Smooth muscle cell (in vitro differentiated cells): Measurements from ENCODE around the gene KRTCAP3. TPM values are rescaled to one million over a fixed set of nuclear protein-coding genes. Genes with fewer than 3 reads are reported as not detected.
A peak's percentile ranks its signal among the peaks of the same experiment; 100 is the strongest.

Source experiments
- DNase-seq: peaks from one replicate; lab custom pipeline; 2025; ENCODE audit not compliant: unreplicated experiment; lab: John Stamatoyannopoulos, UW
- H2AFZ ChIP-seq: fragments of 200-600 bp; sonication (generic); 2 replicates; pipeline ENCODE4 v1.6.0; 2016; ENCODE audit warnings: antibody characterized with exemption, low read depth, mild to moderate bottlenecking
- H3F3A ChIP-seq: fragments of 200-600 bp; sonication (generic); 2 replicates; pipeline ENCODE4 v1.6.0; 2017; ENCODE audit warnings: antibody characterized with exemption, low read depth
- H3K27ac ChIP-seq: fragments of 200-600 bp; sonication (generic); 2 replicates; pipeline ENCODE4 v1.5.1; 2016; ENCODE audit warnings: low read depth, mild to moderate bottlenecking
- H3K27me3 ChIP-seq: fragments of 200-600 bp; sonication (generic); 2 replicates; pipeline ENCODE4 v1.6.1; 2016; ENCODE audit warnings: low read depth, mild to moderate bottlenecking
- H3K36me3 ChIP-seq: fragments of 200-600 bp; sonication (generic); 2 replicates; pipeline ENCODE4 v1.5.1; 2016; ENCODE audit warnings: low read depth
- H3K4me1 ChIP-seq: fragments of 200-600 bp; sonication (generic); 2 replicates; pipeline ENCODE4 v1.5.1; 2016; ENCODE audit warnings: low read depth
- H3K4me2 ChIP-seq: fragments of 200-600 bp; sonication (generic); 2 replicates; pipeline ENCODE4 v1.6.0; 2016; ENCODE audit warnings: mild to moderate bottlenecking
- H3K4me3 ChIP-seq: fragments of 200-600 bp; sonication (generic); 2 replicates; pipeline ENCODE4 v1.5.1; 2016; ENCODE audit warnings: mild to moderate bottlenecking
- H3K79me2 ChIP-seq: fragments of 200-600 bp; sonication (generic); 2 replicates; pipeline ENCODE4 v1.6.0; 2016; ENCODE audit warnings: low read depth, mild to moderate bottlenecking
- H3K9ac ChIP-seq: fragments of 200-600 bp; sonication (generic); 2 replicates; pipeline ENCODE4 v1.6.0; 2016; ENCODE audit warnings: low read depth
- H3K9me3 ChIP-seq: fragments of 200-600 bp; sonication (generic); replicated peaks from 2 replicates; pipeline ENCODE4 v1.5.1; 2016; ENCODE audit warnings: low read depth
- H4K20me1 ChIP-seq: fragments of 200-600 bp; sonication (generic); 2 replicates; pipeline ENCODE4 v1.6.0; 2016; ENCODE audit warnings: low read depth
- WGBS: methylation state at CpG from one replicate; pipeline ENCODE4 v1.1.7; 2016; ENCODE audit warnings: low lambda C conversion rate; 5-methylcytosine and 5-hydroxymethylcytosine counted together
- polyA plus RNA-seq: library from polyadenylated mRNA; unstranded; fragments of >200 nt; fragmentation: Nextera tagmentation; extraction: Ambion mirVana; gene quantifications from 2 replicates; pipeline ENCODE4 v1.2.1, GENCODE V29; 2016
- total RNA-seq: library from RNA; depleted of rRNA; stranded (reverse); fragments of >200 nt; gene quantifications from 2 replicates; pipeline ENCODE4 v1.2.3, GENCODE V29; 2014
- TF ChIP-seq, protein P1 (sequence below): fragments of 200-600 bp; sonication (generic); IDR thresholded peaks from 2 replicates; pipeline ENCODE4 v1.5.1; 2017; ENCODE audit warnings: borderline replicate concordance, mild to moderate bottlenecking, antibody characterized with exemption; ENCODE audit not compliant: insufficient read depth, poor library complexity, severe bottlenecking

Gene KRTCAP3, protein sequence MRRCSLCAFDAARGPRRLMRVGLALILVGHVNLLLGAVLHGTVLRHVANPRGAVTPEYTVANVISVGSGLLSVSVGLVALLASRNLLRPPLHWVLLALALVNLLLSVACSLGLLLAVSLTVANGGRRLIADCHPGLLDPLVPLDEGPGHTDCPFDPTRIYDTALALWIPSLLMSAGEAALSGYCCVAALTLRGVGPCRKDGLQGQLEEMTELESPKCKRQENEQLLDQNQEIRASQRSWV
- total RNA-seq (1.7 and 2.9 TPM in 2 replicates), polyA plus RNA-seq (3.2 and 9.2 TPM in 2 replicates)

DNA sequence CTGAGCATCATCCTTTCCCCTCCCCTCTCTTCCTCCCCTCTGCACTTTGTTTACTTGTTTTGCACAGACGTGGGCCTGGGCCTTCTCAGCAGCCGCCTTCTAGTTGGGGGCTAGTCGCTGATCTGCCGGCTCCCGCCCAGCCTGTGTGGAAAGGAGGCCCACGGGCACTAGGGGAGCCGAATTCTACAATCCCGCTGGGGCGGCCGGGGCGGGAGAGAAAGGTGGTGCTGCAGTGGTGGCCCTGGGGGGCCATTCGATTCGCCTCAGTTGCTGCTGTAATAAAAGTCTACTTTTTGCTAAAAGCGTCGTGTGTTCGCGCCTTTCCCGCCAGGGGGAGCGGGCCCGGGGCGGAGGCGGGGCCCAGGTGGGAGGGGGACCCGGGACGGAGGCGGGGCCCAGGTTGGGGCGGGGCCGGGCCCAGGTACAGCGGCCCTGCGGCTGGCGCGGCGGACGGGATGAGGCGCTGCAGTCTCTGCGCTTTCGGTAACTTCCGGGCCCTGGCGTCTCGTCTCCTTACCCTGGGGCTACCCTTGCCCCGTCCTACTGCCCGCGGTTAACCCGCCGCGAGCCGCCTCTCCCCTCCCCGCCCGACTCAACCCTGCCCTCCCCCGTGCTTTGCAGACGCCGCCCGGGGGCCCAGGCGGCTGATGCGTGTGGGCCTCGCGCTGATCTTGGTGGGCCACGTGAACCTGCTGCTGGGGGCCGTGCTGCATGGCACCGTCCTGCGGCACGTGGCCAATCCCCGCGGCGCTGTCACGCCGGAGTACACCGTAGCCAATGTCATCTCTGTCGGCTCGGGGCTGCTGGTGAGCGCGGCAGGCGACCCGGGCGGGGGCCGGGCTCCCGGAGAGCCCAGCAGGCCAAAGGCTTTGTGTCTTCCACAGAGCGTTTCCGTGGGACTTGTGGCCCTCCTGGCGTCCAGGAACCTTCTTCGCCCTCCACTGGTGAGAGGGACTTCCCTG is at the start of gene KRTCAP3:
TSS of gene KRTCAP3 (plus strand) at position 424 of the 962 bp plus-strand sequence. CDS start at position 456, 32 bp downstream.
- Histone ChIP-seq H3K36me3 (peaks cover 12% of the 10 kb centered on the region), H3K4me3 (peak within 1 kb of the TSS; percentile 35), H2AFZ (no peak within 1 kb of the TSS), H4K20me1 (peaks cover 41% of the 10 kb centered on the region), H3K27ac (no peak within 1 kb of the TSS), H3K4me2 (peak within 1 kb of the TSS; percentile 54), H3K79me2 (no peaks in the 10 kb centered on the region), H3F3A (peaks cover 28% of the 10 kb centered on the region), H3K27me3 (no peaks in the 10 kb centered on the region), H3K9ac (no peak within 1 kb of the TSS), H3K9me3 (no peaks in the 10 kb centered on the region), H3K4me1 (peaks cover 4% of the 10 kb centered on the region)
- DNase-seq, result no peak
- TF ChIP-seq, protein P1, sequence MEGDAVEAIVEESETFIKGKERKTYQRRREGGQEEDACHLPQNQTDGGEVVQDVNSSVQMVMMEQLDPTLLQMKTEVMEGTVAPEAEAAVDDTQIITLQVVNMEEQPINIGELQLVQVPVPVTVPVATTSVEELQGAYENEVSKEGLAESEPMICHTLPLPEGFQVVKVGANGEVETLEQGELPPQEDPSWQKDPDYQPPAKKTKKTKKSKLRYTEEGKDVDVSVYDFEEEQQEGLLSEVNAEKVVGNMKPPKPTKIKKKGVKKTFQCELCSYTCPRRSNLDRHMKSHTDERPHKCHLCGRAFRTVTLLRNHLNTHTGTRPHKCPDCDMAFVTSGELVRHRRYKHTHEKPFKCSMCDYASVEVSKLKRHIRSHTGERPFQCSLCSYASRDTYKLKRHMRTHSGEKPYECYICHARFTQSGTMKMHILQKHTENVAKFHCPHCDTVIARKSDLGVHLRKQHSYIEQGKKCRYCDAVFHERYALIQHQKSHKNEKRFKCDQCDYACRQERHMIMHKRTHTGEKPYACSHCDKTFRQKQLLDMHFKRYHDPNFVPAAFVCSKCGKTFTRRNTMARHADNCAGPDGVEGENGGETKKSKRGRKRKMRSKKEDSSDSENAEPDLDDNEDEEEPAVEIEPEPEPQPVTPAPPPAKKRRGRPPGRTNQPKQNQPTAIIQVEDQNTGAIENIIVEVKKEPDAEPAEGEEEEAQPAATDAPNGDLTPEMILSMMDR, result peak; percentile 25
- 28% methylated on average over 56 of the region's 80 CpGs for WGBS

DNA sequence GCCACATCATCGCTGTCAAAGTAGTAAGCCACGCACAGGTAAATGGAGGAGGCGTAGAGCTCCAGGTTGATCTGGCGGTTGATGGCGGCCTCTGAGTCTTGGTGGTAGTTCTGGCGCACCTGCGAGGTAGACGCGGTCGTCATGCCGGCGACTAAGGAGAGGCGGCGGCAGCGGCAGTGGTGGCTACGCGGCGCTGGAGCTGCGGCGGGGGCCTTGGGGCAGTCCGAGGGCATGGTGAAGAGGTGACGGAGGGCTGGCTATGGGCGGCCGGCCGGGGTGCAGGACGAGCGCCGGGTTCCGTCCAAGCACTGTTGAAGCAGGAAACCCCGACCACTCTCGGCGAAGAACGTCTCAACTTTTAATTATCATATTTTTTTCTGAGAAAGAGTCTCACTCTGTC is 49.0 kb upstream of the KRTCAP3 start:
- Histone ChIP-seq H3K9me3 (no peaks in the 10 kb centered on the region), H3K4me2 (no peak overlapping the region), H3K9ac (no peak overlapping the region), H3K27ac (no peak overlapping the region), H3K4me1 (no peaks in the 10 kb centered on the region), H3K36me3 (no peaks in the 10 kb centered on the region), H4K20me1 (peaks cover 40% of the 10 kb centered on the region), H3K4me3 (no peak overlapping the region), H3F3A (no peaks in the 10 kb centered on the region), H2AFZ (no peak overlapping the region), H3K27me3 (no peaks in the 10 kb centered on the region), H3K79me2 (peaks cover 92% of the 10 kb centered on the region)
- no peak for DNase-seq
- TF ChIP-seq, protein P1, result no peak
- WGBS, result 98% methylated on average over 29 of the region's 33 CpGs

DNA sequence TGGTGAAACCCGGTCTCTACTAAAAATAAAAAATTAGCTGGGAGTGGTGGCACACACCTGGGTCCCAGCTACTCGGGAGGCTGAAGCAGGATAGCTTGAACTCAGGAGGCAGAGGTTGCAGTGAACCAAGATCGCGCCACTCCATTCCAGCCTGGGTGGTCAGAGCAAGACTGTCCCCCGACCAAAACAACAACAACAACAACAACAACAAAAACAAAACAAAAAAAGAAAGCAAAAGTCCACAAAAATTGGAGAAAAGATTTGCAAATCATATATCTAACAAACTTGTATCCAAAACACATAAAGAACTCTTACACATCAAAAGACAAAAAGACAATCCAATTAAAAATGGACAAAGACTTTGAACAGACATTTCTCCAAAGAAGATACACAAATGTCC is 43.2 kb upstream of the KRTCAP3 start:
- no peak for DNase-seq
- H3K4me1 ChIP-seq, result no peaks in the 10 kb centered on the region
- H4K20me1 ChIP-seq, result peaks cover 75% of the 10 kb centered on the region
- H3K4me3 ChIP-seq, result no peak overlapping the region
- no peaks in the 10 kb centered on the region for H3K27me3 ChIP-seq
- TF ChIP-seq, protein P1, result no peak
- H3F3A ChIP-seq, result no peaks in the 10 kb centered on the region
- no peak overlapping the region for H3K27ac ChIP-seq
- no peaks in the 10 kb centered on the region for H3K36me3 ChIP-seq
- no peak overlapping the region for H3K9ac ChIP-seq
- H3K9me3 ChIP-seq, result no peaks in the 10 kb centered on the region
- H3K79me2 ChIP-seq, result peaks cover 100% of the 10 kb centered on the region
- 97% methylated on average over 5 of the region's 5 CpGs for WGBS
- H3K4me2 ChIP-seq, result no peak overlapping the region
- no peak overlapping the region for H2AFZ ChIP-seq
